ENCODE data around the gene CHD1. TPM values are rescaled to one million over a fixed set of nuclear protein-coding genes. Genes with fewer than 3 reads are reported as not detected.

CHD1 gene
- total RNA-seq, 4 donors from 2014 or later: 59.3 to 112 (median 69.0) TPM

GRCh38 chr5:98844865-98845264 is 83.9 kb downstream of the CHD1 start:
- no peak for TF ChIP-seq CTCF (IDR thresholded peaks at IDR 0.05; ENCODE audit: low read depth)

DNA sequence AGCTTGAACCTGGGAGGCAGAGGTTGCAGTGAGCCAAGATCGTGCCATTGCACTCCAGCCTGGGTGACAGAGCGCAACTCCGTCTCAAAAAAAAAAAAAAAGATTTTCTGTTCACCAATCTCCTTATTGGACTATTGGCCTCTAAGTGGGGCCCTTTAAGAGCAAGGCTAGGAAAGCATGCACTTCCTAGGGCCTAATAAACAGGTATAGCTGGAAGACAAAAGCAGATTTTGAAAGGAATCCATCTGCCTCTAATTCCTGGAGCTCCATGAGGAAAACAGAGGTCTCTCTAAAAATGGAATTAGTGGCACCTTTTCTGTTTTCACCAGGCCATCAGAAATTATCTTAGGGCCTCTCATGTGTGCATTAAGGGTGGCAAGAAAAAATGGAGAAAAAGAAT is 85.3 kb downstream of the CHD1 start:
- no peak for TF ChIP-seq CTCF (IDR thresholded peaks at IDR 0.05; ENCODE audit: low read depth)

- TF ChIP-seq CTCF (IDR thresholded peaks at IDR 0.05; ENCODE audit: low read depth): no peak
These were observed 87.9 kb downstream of the CHD1 start for GRCh38 chr5:98840946-98841345.

GRCh38 chr5:98839469-98840383 is 89.1 kb downstream of the CHD1 start:
- TF ChIP-seq CTCF (IDR thresholded peaks at IDR 0.05; ENCODE audit: low read depth): no peak

DNA sequence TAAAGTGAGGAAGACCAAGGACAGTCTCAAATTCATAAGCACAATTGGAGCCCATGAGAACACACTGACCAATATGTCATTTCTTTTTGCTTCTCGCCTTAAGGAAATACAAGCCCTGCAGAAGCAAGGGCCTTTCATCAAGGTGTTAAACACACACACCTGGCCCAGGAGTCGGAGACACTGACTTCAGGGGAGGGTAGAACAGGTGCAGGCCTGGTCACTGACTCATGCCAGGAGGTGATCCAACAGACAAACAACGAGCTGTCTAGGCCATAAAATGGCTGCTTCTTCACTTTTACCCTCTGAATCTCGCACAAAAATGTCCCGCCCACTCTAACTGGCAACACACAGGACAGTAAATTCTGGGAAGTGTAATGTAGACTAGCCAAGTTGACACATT is 92.6 kb downstream of the CHD1 start:
- TF ChIP-seq CTCF (IDR thresholded peaks at IDR 0.05; ENCODE audit: low read depth): no peak

GRCh38 chr5:98827588-98828284 is 101.1 kb downstream of the CHD1 start:
- TF ChIP-seq CTCF (IDR thresholded peaks at IDR 0.05; ENCODE audit: low read depth): no peak

DNA sequence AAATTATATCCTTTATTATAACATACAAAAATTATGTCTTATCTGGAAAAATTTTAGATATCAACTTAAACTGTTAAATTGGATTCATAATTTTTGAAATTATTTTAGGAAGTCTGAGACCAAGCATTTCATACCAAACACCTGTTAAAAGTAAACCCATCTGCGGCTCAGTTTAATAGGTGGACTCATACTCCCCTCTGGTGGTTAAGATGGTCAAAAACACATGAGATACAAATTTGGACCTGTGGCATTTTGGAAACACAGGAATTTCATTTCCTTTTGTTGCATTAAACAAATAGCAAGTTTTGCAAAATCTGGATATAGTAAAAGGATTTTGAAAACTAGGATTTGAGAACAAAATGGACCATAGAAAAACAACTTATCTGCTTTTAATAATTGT is 101.6 kb downstream of the CHD1 start:
- TF ChIP-seq CTCF (IDR thresholded peaks at IDR 0.05; ENCODE audit: low read depth): no peak

Measured in subcutaneous adipose tissue (tissue), 4 donors.